Retina (tissue), 1 donor: Measurements from ENCODE around the gene WASF1.

ENCODE experiments used
- DNase-seq: peaks from one replicate; pipeline ENCODE4 v3.0.0-alpha.2; 2016

WASF1 gene

DNA sequence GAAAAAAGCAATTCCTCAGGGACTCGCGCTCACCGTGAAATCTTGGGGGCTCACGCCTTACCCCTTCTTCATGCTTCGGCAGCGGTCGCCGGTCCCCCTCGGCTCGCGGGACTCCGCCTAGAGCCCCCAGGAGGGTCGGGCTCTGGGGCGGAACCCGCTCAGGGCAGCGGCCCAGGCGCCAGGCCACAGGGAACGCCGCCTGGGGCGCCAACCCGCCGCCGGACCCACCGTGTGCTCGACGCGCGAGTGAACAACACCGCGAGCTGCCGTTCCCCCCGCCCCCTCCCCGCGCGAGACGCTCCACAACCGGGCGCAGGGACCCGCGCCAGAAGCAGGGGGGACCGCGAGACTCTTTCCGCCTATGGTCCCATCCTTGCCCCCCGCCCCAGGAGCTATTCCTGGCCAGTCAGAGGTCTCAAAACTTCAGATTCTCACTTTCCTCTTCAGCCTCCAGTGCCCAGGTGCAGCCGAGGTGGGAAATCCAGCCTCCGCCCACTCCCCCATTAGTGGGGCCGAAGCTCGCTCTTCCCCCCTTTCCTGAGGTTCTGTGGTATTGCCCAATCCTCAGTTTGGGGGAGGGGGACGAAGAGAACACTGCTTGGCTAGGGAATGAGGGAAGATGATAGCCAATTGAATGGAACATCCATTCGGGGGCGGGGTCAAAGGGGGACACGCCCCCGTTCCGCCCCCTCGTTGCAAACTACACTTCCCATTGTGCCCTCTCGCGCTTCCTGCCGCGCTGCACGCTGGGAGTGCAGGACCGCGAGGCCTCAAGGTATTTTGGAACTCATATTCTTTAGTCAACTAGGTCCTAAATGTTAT is at the start of gene WASF1:
WASF1 (minus strand) TSS at position 265 of the 822 bp plus-strand sequence. CDS start 52,069 bp downstream, outside the sequence.
- DNase-seq: peak; percentile 100

DNA sequence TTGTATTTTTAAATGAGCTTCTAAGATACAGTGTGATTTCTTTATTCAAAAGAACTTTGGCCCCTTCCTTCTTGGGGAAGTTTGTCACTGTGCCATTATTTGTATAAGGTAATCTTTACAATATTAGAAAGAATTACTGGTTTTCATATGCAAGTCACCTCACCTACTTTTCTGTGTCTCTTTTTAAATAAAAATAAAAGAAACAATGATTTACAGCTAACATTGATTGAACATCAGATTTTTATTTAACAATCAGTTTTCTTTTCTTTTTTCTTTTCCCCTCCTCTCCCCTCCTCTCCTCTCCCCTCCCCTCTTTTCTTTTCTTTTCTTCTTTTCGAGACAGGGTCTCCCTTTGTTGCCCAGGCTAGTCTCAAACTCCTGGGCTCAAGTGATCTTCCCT is 46.8 kb upstream of the WASF1 start:
- DNase-seq: no peak

DNA sequence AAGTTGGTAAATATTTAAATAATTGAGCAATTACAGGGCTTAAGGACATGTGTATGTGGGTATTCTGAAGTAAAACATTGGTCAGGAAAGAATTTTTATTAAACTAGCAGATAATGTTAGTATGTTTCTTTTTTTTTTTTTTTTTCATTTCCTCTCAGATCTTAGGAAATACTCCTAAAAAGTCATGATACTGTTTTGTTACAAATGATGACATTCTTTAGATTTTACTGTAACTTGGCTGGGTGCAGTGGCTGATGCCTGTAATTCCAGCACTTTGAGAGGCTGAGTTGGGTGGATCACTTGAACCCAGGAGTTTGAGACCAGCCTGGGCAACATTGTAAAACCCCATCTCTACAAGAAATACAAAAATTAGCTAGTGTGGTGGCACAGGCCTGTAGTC is 42.3 kb upstream of the WASF1 start:
- DNase-seq: no peak

DNA sequence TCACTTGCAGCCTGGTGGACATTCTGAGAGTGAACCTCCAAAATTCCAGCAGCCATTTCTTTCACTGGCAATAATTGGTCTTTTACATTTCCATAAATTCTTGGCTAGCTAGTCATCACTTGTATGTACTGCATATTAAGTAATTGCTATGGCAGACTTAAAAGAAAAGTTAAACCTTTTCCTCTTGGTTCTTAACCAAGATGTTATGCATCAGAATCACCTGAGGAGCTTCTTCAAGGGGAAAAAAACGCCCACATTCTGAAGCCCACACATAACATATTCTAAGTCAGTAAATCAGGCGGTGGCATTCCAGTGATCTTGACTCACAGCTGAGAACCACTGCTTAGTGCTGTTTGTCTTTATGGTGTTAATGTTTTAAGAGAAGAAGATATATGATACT is 37.8 kb upstream of the WASF1 start:
- no peak for DNase-seq

DNA sequence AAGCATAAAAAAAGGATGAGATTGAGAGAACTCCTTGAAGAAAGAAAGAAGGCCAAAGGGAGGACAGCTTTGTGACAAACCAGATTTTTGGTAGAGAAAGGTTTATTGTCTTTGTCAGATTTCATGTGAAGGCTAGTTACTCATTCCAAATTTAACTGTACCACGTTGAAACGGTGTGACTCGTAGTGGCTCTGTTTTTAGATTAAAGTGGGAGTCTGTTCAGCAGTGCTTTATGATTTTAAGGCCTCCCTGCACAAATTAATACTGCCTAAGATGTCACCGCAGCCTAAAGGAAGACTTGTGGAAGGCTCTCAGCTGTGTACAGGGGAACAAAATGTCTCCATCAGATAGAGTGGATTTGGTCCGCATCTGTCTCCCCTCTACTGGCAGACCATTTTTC is 36.7 kb upstream of the WASF1 start:
- no peak for DNase-seq

DNA sequence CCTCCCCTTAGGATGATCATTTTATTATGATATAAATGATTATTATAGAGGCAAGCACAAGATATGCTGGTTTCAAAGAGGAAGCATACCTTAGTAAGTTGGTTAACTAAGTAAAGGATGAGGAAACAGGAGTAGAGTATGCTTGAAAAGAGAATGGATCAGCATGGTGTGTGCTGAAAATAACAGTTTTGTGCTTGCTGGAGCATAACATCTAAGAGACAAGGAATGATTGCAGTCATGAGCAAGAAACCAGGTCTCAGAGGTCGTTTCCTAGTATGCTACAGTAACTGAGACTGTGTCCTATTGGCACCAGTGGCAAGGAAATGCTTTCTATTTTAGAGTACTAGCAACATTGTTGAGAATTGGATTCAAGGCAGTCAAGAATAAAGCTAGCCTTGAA is 34.9 kb upstream of the WASF1 start:
- DNase-seq: peak; percentile 14

DNA sequence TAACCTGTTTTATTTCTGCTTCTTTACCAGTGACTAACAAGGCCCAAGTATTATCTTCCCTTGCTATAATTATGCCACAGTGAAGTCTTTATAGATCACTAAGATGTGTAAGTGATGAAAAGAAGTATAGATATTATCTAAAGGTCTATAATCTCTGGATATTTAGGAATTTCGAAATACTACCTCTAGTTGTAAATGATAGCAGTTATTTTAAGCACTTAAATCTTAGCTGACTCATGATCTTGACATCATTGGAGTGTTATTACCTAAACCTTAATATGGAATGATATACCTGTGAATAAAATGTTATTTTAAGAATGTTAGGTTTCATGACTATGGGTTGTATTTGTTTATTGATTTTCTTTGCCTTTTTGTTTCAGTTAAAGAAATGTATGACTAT is 32.3 kb upstream of the WASF1 start:
- DNase-seq: no peak

DNA sequence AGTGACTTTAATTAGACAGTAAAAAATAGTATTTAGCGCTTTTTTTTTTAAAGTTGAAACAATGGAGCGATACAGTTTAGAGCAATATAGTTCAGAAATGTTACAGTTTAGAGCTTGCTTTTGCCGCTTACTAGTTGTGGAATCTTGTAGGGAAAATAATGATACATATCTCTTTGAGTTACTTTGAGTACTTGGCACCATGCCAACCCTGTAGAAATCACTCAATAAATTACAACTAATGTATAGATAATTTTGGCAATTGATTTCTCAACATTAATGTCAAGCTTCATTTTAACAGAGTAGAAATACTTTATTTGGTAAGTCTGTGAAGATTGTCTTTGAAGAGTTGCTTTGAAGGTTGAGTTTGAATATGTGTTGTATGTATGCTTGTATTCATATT is 28.2 kb upstream of the WASF1 start:
- DNase-seq: no peak

DNA sequence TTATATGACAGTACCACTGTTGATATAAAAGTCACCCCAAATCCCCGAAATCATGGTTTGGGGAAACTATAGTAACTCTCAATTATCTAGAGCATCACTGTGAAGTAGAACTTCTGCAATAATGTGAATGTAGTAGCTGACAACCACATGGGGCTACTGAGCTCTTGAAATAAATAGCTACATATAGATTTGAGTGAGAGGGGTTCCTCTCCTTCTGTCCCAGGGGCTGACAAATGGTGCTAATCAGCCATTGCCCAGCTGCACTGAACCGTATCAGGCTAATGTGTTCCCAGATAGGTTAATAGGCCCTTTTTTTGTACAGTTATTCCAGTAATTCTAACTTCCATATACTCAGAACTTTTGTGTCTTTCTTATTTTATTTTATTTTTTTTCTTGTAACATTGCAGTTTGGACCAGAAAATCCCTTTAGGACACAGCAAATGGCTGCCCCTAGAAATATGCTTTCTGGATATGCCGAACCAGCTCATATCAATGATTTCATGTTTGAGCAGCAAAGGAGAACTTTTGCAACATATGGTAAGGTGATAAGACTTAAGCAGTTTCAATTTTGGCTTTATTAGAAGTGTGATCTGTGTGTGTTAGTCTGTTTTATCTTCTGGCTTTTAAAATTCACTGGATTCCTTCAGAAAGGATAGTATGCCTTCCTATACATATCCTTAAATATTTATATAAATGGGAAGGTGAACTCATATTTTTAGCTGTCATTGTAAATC is 21.8 kb upstream of the WASF1 start:
- peak; percentile 19 for DNase-seq

DNA sequence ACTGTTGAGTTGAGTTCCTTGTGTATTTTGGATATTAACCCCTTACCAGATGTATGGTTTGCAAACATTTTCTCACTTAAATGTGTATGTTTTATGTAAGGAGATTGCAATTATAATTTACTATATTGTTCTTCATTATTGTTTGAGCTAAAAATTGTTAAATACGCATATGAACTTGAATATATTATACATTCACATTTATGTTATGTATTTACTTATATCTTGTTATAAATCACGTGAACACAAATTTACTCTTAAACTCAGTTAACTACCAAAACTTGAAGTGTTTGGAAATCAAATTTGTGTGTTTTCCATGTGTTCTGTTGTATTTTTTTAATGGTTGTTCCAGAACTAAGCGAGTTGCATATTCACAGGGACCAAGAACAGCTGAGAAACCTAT is 19.1 kb upstream of the WASF1 start:
- DNase-seq: no peak

DNA sequence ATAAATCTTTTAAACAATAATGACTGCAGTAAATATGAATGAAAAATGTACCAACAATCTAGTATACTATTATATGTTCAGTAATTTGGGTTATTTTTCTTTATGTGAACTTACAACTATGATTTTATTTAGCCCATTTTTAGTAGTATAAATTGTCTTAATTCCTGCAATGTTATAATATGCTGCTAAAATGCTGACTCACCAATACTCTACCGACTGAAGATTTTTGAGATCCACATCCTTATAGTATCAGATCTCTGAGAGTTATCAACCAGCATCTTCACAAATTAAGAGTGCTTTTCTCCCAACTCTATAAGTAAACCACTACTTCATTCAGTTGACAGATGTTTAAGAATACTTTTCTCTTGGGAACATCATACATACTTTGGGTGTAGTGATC is 17.4 kb upstream of the WASF1 start:
- DNase-seq: no peak

DNA sequence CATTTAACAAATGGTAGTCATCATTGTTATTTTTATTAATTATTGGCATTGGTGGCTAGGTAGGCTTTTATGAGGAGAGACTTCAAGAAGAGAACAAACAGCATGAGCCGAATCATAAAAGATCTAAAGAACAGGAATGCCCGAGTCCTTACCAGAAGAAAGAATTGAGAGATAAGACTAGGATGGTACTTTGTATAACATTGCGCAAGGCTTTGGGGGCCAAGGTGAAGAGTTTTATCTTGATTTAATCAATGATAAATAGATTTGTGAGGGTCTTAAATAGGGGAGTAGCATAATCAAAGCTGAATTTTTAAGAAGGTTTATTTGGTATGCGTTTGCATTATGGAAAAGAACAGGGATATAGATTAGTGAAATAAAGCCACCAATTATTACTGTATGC is 16.2 kb upstream of the WASF1 start:
- DNase-seq: no peak

DNA sequence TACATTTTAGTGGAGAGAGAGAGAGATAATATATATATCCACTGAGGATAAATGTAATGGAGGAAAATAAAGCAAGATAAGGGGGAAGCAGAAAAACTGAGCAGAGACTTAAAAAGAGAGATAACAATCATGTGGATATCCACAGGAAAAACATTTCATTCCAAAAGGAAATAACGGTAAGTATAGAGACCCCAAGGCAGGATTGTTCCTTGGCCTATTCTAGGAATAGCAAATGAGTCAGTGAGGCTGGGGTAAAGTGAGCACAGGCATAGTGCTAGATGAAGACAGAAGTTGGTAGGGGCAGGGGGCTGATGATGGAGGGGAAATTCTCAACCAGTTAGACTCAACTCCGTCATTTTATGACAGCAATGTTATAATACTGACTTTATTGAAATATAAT is 12.0 kb upstream of the WASF1 start:
- DNase-seq: no peak

DNA sequence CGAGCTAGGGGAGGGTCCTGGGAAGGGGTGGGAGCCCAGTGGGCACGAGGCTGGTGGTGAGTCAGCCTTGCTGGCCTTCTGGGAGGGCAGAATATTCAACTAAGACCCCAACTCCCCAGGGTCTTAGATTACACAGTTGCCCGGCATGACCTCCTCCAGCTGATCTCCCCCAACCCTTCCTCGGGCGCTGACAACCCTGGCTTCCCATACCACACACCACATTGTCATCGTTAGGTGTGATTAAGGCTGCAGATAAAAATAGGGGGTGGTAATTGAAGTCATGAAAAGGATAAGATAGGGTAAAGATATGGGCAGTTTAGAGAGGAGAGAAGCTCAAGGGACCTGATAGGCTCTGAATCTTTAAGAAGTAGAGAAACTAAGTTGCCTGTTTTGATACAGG is 11.3 kb upstream of the WASF1 start:
- DNase-seq: no peak

DNA sequence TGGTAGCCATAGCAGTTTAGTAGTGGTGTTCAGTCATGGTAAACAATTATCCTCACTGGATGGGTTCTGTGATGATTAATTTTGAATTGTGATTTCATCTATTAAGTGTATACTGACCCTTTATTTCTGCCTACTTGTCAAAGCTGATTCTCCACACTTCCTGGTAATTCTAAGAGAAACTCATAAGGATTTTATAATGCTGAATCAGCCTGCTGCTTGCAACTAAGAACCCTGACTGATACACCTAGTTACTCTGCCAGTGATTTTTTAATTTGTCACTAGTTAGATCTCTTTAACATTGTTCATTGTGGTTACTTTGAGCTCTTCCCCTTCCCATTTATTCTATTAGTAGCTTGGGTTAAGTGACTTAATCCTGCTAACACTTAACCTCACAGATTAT is 9.3 kb upstream of the WASF1 start:
- DNase-seq: no peak

DNA sequence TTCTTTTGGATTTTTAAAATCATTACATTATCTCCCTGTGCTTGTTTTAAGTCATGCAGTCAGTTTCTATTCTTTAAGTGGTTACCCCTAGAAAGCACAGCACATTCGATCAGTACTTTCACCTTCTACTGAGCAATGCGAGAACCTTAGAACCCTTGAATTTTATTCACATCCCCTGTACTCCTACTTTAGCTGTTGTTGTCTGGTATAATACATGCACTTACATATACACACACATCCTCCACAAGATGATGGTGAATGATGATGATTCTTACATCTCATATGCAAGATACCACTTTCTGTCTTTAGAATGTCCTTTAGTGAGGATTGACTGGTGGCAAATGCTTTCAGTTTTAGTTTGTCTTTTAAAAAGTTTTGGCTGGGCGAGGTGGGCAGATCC is 6.4 kb upstream of the WASF1 start:
- no peak for DNase-seq

DNA sequence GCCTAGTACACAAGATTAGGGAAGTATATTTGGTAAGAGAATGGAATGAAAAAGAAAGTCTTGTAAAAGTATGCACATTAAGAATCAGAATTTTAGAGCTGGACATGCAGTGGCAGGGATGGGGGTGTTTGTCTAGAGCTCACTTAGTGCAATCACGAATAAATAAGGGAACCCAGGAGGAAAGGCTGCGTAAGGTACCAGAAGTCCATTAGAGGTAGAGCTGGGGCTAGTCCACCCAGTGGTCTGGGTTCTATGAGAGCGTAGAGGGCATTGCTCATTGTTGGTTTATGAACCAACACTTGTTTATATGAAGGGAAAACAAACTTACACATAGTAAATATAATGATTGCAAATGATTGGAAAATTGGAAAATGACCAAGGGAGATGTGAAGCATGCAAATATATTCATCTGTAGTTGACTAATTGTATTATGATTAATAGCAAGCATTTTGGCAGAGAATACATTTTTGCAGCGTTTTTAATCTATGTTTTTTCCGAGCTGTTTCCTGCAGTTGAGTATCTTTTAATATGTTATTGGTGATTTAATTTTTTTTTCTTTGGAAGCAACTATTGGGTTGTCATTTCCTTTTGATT is 3.9 kb upstream of the WASF1 start:
- DNase-seq: no peak

DNA sequence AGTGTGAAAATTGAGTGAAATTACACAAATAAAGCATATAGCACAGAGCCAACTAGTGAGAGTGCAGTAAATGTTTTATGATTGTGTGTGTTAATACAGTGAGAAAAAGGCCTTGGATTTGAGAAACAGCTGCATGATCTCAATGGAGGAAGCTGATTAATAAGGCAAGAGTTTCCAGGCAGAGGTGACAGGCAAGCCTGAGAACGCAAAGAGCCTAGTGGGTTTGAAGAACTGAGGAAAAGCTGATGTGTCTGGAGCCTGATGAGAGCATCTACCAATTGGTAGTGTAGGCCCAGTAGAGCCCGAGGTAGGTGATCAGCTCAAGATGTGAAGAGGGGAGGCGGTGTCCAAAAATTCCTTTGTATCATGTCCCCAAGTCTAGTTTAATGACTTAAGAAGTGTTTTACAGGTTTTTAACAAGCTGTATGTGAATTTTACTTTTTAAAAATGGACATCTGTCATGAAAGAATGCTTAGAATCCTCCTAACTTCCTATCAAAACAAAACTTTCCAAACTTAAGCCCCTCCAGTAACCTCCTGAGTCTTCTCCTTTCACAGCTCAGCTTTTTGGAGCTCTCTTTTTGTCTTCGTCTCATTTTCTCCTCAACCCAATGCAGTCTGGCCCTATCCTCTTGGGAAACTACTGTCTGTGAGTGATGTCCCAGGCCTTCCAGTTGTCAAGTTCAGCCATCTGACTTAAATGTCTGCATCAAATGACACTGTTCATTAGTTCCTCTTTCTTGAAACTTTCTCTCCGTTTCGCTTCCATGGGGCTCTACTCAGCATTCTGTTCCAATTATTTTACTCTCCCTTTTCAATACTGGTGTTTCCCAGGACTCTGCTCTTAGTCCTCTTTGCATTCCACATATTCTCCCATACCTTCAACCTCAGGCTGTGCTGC is 1.9 kb upstream of the WASF1 start:
- no peak for DNase-seq

DNA sequence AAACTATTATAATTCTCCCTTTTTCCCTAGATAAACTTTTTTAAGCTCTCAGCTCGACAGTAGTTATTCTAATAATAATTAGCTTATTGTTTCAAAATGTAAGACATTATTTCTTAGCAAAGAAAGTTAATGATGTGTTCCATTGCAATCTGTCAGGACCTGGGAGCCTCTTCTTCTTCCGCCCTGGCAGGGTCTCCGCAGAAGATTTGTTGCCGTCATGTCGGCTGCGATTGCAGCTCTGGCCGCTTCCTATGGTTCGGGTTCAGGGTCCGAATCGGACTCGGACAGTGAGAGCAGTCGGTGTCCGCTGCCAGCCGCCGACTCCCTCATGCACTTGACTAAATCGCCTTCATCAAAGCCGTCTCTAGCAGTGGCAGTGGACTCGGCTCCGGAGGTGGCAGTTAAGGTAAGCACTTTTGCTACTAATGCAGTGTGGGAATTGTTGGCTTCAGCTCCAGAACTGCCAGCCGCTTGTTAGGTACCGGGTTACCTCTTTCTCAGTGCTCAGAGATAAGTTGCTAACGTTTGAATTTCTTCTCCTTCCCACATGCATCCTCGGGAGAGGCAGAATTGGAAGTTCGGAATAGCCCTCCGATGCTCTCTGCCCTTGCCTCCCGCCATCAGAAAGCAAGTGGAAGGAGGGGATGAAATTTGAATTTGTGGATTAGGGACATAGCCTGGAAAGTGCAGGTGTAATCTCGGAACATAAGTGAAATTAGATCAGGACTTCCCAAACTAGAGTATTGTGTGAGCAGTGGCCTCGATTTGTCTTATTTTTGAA is 948 bp upstream of the WASF1 start, which contains the start of gene CDC40:
CDC40 (plus strand) TSS at position 200 of the 781 bp plus-strand sequence; CDS start at position 218, 18 bp downstream.
- peak; percentile 85 for DNase-seq

DNA sequence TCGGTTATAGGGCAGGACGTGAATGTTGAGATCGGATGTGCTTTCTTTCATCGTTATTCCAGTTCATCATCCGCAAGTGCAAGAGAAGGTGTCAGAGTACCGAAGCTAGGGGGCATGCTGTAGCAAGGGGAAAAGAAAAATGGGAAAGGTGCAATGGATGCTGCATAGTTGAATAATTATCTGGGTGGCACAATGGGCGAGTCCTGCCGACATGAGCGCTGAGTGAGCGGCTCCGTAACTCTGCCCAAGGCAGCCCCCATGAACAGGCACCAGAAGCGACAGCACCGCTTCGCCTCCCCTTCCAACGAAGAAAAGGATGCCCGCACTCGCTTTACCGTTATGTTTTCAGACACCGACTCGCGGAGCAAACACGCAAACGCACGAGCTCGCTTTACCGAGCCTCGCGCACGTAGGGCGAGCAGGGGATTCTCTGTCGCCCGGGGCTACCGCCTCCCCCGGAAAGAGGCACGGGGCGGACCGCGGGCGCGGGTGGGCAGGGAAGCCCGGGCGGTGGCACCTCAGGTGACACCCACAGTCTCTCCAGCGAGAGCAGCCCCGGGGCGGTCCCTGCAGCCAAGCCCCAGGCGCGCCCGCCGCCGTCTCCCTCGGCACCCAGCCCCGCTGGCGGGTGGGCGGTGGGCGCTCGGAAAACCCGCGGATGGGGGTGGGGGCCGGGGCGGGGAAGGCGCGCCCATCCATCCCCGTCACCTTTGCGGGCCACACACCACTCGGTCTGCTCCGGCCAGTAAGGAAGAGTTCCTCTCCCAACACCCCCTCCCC is 654 bp downstream of the WASF1 start:
- peak; percentile 89 for DNase-seq

DNA sequence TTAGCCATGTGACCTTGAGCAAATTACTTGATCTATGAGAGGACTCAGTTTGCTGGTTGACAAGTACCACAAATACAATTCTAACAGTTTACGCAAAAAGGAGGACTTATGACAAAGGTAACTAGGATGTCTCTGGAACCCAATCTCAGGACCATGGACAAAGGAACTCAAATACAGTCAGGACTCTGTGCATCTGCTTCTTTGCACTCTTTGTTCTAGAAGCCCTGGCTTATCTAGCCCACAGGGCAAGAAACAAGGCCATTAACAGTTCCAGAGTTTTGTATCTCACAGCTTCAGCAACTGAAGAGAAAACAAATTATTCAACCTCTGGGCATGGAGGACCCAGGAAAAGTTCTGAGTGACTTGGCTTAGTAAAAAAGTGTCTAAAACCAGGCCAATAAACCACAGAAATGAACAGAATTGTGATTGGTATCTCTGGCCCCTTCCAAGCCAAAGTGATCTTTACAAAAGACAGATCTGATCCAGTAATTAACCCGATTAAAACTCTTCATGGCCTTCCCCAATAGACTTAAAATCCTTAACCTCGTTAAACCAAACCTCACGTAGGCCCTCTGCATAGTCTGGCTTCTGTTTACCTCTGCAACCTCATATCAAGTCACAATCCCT is 5.9 kb downstream of the WASF1 start:
- DNase-seq: no peak
